LoVo (cell line): ENCODE results near the gene SLC35E4.
"Not testable (repeated sequence)": the region's sequence is repeated elsewhere in the genome, so short reads cannot be mapped to it uniquely, and the experiment has no call there.

Experiments used
- DNase-seq: peaks from one replicate; pipeline ENCODE4 v3.0.0-alpha.2; 2016; ENCODE audit warnings: low spot score

The SLC35E4 gene

GRCh38 chr22:30652852-30653251 lies 17.3 kb downstream of the SLC35E4 start:
- no peak for DNase-seq

- DNase-seq, result no peak
Measured at GRCh38 chr22:30654361-30654760, 18.8 kb downstream of the SLC35E4 start.

DNA sequence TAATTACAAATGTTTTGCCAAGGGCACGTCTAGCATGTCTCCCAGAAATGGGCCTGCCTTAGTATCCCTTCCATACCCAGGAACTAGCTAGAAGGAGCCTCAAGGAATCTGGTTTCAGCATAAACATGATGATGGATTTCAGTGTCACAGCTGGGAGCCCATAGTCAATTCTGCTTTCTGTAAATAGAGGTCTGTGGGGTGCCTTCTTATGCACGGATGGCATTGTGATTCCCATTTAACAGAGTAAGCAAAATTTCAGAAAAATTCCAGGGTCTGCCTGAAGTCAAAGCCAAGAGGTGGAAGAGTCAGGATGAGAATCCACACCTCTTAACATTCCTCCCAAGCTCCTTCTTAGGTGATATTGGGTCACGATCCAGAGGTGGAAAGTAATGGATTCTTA lies 20.0 kb downstream of the SLC35E4 start:
- DNase-seq, result no peak

DNA sequence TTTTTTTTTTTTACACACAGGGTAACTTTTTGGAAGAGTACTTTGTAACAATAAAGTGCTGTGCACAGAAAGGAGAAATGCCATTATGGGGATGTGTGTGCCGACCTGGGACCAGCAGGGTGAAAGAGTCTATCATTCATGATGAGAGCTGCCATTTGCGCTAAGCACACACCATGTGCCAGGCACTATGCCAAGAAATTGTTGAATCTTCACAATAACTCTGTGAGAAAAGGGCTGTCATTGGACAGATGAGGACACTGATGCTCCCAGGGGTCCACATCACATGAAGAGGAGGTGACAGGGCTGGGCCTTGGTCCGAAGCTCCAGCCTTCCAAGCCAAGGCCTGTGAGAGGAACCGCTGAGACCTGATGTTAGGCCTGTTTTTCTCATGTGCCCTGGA lies 26.5 kb downstream of the SLC35E4 start:
- DNase-seq, result no peak

DNA sequence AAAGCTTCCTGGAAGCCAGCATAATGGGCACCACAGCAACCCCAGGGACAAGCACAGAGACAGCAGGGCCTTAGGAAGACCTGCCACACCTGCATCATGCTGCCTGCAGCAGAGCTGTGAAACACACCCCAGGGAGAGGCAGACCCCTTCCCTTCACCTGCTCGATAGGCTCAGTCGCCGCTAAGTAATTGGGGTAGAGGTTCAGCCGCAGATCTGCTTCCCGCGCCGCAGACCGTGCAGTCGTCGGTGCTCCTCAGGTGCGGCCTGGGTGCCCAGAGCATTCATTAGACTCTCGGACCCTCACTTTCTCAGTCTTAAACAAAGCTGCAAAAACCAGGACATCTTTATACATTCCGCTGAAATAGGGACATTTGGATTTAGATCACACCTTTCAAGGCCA lies 29.2 kb downstream of the SLC35E4 start:
- no peak for DNase-seq

DNA sequence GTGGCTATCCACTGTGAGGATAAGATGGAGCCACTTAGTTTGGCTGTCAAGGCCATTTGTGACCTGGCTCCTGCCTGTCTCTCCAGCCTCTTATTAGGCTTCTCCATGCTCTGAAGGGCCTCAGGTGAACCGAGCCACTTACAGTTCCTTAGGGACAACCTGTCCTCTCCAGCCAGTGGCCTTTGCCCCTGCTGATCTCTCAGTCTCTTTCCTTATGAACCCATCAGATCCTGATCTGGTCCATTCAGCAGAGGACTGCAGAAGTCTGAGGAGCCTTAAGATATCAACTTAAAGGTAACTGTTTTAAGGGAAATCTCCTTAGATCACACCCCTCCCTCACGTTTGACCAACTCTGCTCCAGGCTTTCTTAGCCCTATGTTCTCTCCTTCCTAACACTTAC lies 29.7 kb downstream of the SLC35E4 start:
- DNase-seq, result no peak

DNA sequence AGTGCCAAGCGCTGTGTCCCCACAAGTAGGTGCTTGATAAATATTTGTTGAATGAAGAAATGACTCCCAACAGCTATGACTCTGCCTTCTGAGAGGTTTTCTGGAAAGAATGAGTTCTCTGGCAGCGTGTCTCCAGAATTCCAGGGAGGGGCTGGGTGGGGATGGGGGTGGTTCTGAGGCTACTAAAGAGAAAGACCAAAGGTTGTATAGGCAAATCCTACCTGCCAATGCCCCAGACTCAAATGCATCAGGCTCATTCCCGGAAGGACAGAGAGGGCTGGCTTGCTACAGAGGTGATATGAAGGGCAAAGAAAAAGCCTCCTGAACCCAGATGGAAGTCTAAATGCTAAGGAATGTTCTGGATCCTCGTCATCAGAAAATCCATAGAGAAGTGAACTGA lies 30.2 kb downstream of the SLC35E4 start:
- DNase-seq, result peak; percentile 43

GRCh38 chr22:30667107-30667493 lies 31.5 kb downstream of the SLC35E4 start:
- DNase-seq, result peak; percentile 67

GRCh38 chr22:30667494-30668385 lies 32.2 kb downstream of the SLC35E4 start, which contains the start of gene DUSP18:
TSS of gene DUSP18 (minus strand) at chr22:30667875. CDS start at chr22:30664003, 3,872 bp downstream.
- peak; percentile 93 for DNase-seq

DNA sequence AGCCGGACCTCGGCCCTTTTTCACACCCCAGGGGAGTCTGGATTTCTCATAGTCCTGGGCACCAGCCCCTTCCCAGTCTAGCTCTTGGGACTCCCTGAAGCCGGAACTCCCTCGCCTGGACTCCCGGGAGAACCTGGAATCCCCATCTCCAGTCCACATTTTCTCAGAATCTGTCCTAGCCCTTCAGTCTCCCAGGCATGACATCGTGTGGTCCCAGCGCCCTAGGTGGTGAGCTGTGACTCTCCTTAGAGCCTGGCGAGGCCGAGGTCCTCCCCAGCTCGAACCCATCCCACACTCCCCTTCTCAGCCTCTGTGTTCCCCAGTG lies 32.8 kb downstream of the SLC35E4 start:
- DNase-seq, result no peak

GRCh38 chr22:30671071-30671470 lies 35.5 kb downstream of the SLC35E4 start:
- no peak for DNase-seq

- no peak for DNase-seq
Measured at GRCh38 chr22:30673136-30673535, 37.6 kb downstream of the SLC35E4 start.

- no peak for DNase-seq
Measured at GRCh38 chr22:30674482-30674881, 38.9 kb downstream of the SLC35E4 start.

DNA sequence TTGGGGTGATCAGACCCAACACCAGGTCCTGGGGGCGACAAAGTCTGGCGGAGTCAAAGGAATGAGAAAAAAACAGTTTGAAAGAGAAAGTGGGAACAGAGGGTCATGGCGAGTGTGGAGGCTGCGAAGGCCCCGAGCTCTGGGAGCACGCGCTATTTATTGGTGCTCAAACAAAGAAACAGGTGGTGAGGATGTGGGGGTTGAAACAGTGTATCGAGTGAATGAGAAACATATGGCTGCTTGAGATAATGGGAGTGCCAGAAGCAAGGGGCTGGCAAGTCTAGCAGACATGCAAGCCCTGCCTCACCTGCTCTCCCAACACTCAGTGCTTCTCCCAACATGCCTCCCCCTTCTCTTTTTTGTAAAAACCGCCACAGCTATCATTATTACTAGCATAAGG lies 39.9 kb downstream of the SLC35E4 start:
- DNase-seq, result no peak

GRCh38 chr22:30676565-30676964 lies 41.0 kb downstream of the SLC35E4 start:
- not testable (repeated sequence) for DNase-seq

DNA sequence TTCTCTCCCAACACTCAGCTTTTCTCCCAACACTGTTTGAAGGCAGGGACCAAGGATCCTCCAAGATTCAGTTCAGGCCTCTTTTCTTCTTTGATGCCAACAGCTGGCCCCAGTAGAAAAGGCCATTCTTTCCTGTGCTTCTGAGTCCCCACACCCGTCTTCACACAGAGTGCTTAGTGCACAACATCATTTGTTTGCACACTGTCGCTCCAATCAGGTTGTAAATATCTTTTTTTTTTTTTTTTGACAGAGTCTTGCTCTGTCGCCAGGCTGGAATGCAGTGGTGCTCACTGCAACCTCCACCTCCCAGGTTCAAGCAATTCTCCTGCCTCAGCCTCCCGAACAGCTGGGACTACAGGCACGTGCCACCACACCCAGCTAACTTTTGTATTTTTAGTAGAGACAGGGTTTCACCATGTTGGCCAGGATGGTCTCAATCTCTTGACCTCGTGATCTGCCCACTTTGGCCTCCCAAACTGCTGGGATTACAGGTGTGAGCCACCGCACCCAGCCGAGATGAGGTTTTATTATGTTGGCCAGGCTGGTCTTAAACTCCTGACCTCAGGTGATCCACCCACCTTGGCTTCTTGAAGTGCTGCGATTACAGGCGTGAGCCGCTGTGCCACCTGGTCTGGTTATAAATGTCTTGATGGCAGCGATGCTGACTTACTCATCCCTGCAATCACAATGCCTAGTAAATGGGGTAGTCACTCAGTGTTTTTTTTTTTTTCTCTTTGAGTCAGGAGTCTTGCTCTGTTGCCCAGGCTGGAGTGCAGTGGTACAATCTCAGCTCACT lies 44.5 kb downstream of the SLC35E4 start:
- not testable (repeated sequence) for DNase-seq

DNA sequence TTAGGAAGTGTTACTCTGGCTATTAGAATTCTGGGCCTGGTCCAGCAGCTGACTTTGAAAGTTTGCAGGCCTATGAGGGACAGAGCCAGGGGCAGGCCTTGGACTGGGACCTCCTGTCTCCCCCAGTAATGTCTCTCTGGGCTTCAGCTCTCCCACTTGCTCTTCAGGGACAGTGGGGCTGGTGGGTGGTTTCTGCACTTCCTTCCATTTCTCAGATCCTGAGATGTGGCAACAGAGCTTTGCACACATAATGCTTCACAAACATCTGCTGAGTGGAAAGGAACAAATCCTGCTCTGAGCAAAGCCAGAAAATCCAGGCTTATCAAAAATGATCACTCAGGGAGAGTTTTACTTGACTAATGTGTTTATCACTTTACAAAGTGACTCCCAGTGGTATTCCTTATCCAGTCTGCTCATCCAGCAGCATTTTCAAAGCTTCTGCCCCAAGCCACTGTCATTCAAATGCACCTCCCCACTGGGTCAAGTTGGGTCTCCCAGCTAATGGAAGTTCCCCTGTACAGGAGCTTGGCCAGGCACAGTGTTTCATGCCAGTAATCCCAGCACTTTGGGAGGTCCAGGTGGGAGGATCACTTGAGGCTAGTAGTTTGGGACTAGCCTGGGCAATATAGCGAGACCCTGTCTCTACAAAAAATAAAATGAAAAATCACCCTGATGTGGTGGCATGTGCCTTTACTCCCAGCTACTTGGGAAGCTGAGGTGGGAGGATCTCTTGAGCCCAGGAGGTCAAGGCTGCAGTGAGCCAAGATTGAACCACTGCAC lies 45.6 kb downstream of the SLC35E4 start:
- no peak for DNase-seq

DNA sequence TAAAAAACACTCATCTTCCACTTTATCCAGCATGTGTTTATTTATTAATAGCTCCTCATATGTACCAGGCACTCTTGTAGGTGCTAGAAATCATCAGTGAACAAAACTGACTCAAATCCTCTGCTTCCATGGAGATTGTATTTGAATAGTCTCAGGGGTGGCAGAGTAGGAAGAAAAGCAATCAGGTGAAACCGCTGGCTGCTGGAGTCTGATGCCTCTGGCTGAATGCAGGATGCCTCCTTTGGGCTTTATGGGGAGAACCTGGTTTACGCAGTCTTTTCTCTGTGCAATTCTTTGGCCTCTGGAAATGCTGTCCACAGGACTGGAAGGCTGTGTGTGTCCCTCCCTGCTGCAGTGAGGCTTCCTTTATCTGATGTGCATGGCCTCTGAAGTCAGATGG lies 46.2 kb downstream of the SLC35E4 start:
- DNase-seq, result no peak

- no peak for DNase-seq
Measured at GRCh38 chr22:30685178-30685577, 49.6 kb downstream of the SLC35E4 start.

- DNase-seq, result no peak
Measured at GRCh38 chr22:30687358-30687757, 51.8 kb downstream of the SLC35E4 start.

DNA sequence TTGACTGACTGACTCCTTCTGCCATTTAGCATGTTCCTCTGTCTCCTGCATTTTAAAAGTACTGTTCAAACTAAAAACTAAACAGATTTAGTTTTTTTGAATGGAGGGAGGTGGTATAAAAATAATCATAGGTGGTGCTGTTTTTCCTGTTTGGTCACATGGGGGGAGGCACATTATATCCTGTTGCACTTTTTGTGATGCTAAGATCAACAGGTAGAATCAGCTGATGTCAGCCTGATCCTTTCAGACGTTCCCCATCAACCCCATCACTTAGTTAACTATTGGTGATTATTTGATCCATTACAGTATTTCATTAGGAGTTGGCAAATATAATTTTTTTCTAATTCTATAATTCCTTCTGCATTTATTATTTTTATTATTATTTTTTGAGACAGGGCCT lies 54.0 kb downstream of the SLC35E4 start:
- DNase-seq, result no peak

DNA sequence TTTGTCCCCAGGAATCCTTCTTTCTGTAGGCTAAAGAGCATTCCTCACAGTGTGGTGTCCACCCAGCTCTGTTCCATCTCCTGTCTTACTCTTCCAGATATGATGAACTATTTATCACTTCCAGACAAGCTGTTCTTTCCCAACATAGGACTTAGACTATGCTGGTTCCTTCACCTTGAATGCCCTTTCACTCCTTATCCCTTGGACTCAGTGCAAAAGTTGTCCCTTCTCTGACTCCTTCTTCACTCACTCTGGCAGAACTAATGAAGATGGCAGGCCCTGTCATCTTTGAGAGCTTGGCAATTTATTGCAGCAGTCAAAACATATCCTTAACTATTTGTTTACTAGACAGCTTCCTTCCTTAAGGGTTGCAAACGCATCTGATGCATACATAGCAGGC lies 55.6 kb downstream of the SLC35E4 start:
- DNase-seq, result no peak
